ENCODE measurements around the gene PUS10. TPM values are rescaled to one million over a fixed set of nuclear protein-coding genes. Genes with fewer than 3 reads are reported as not detected.

The PUS10 gene
- total RNA-seq, 3 donors from 2014 or later = 7.3 to 14.6 (median 12.8) TPM

GRCh38 chr2:61029533-61029932, 11.5 kb upstream of the PUS10 start:
- no peaks in the 10 kb centered on the region for H3K9me3 ChIP-seq
- H3K4me3 ChIP-seq = no peak overlapping the region
- peaks cover 8% of the 10 kb centered on the region for H3K36me3 ChIP-seq (ENCODE audit: low read depth)
- TF ChIP-seq CTCF (IDR thresholded peaks at IDR 0.05) = no peak
- H3K4me1 ChIP-seq (ENCODE audit: low read depth) = no peaks in the 10 kb centered on the region
- ATAC-seq (no peak), DNase-seq (no peak)
- intact Hi-C loops (cut with DNase I, micrococcal nuclease) = no loop called here

GRCh38 chr2:61023670-61024069, 5.6 kb upstream of the PUS10 start:
- Histone ChIP-seq H3K4me3 (no peak overlapping the region), H3K4me1 (ENCODE audit: low read depth) (peaks cover 8% of the 10 kb centered on the region), H3K9me3 (no peaks in the 10 kb centered on the region), H3K36me3 (ENCODE audit: low read depth) (no peaks in the 10 kb centered on the region)
- no peak for ATAC-seq
- no peak for DNase-seq
- no peak for TF ChIP-seq CTCF (IDR thresholded peaks at IDR 0.05)
- intact Hi-C loops (cut with DNase I, micrococcal nuclease) = no loop called here

GRCh38 chr2:61021228-61021660, 3.2 kb upstream of the PUS10 start:
- intact Hi-C loops (cut with DNase I, micrococcal nuclease) = no loop called here
- no peaks in the 10 kb centered on the region for H3K36me3 ChIP-seq (ENCODE audit: low read depth)
- DNase-seq (no peak), ATAC-seq (no peak)
- no peaks in the 10 kb centered on the region for H3K9me3 ChIP-seq
- H3K4me1 ChIP-seq (ENCODE audit: low read depth) = peaks cover 10% of the 10 kb centered on the region
- TF ChIP-seq CTCF (IDR thresholded peaks at IDR 0.05) = no peak
- no peak overlapping the region for H3K4me3 ChIP-seq

GRCh38 chr2:61018798-61019197, 743 bp upstream of the PUS10 start:
- TF ChIP-seq CTCF (IDR thresholded peaks at IDR 0.05) = no peak
- H3K4me3 ChIP-seq = no peak overlapping the region
- H3K9me3 ChIP-seq = no peaks in the 10 kb centered on the region
- intact Hi-C loops (cut with DNase I, micrococcal nuclease) = no loop called here
- no peaks in the 10 kb centered on the region for H3K36me3 ChIP-seq (ENCODE audit: low read depth)
- ATAC-seq (no peak), DNase-seq (no peak)
- H3K4me1 ChIP-seq (ENCODE audit: low read depth) = peaks cover 29% of the 10 kb centered on the region

- DNase-seq (no peak), ATAC-seq (no peak)
- intact Hi-C loops (cut with DNase I, micrococcal nuclease) = no loop called here
- TF ChIP-seq CTCF (IDR thresholded peaks at IDR 0.05) = no peak
- peak overlapping the region; percentile 62 for H3K4me3 ChIP-seq
- no peaks in the 10 kb centered on the region for H3K9me3 ChIP-seq
- peaks cover 29% of the 10 kb centered on the region for H3K4me1 ChIP-seq (ENCODE audit: low read depth)
- no peaks in the 10 kb centered on the region for H3K36me3 ChIP-seq (ENCODE audit: low read depth)
These were observed 282 bp upstream of the PUS10 start for GRCh38 chr2:61018318-61018755.

- Histone ChIP-seq H3K36me3 (ENCODE audit: low read depth) (no peaks in the 10 kb centered on the region), H3K9me3 (no peaks in the 10 kb centered on the region), H3K4me3 (peak overlapping the region; percentile 62), H3K4me1 (ENCODE audit: low read depth) (peaks cover 29% of the 10 kb centered on the region)
- TF ChIP-seq CTCF (IDR thresholded peaks at IDR 0.05) = no peak
- peak; percentile 86 to 91 (median 87) for DNase-seq
- intact Hi-C loops (cut with DNase I, micrococcal nuclease) = no loop called here
- peak; percentile 89 for ATAC-seq
These were observed 976 bp downstream of the PUS10 start for GRCh38 chr2:61017003-61017555.

Data from mucosa of descending colon (tissue), 3 donors.